NOMO-1 treated with dmso at 0.1 percent for 144 hours (cell line): ENCODE data around the gene CRIP3.

Source experiments
- DNase-seq: peaks from one replicate; lab custom pipeline; 2025; ENCODE audit not compliant: unreplicated experiment; lab: John Stamatoyannopoulos, UW

The CRIP3 gene

DNA sequence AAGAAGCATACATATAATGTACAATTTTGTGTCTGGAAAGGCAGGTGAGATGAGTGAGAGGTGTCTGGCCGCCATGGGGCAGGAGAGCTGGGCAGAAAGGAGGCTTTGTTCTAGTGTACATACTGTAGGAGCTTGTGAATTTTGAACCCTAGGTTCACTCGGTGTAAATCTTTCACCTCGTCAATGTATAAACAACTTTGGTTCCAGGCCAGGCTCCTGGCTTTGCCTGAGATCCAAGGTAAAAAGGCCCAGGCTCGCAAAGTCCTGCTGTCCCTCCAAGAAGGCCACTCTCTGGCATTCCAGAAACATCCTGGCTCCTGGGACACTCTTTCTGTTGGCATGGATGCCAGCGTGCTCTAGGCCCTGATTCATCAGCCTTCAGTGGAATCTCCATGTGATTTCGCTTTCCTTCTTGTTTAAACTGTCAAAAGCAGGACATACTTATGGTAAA is 17.7 kb downstream of the CRIP3 start:
- no peak for DNase-seq

DNA sequence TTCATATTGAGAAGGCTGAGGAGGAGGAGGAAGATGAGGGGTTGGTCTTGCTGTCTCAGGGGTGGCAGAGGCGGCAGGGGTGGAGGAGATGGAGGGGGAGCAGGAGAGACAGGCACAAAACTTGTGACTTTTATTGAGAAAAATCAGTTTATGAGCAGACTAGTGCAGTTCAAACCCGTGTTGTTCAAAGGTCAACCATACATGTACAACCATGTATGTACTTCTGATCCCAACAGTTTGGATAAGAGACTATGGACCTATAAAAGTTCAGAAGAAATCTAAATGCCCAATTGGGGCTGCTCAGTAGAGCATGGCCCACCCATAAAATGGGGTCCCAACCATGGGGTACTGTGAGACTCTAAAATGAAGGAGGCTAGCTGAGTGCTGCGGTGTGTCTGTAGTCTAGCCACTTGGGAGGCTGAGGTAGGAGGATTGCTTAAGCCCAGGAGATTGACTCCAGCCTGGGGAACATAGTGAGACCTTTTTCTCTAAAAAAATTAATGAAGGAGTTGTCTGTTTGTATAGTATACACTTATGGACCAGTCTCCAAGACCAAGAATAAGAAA is 18.2 kb downstream of the CRIP3 start:
- DNase-seq, result no peak

DNA sequence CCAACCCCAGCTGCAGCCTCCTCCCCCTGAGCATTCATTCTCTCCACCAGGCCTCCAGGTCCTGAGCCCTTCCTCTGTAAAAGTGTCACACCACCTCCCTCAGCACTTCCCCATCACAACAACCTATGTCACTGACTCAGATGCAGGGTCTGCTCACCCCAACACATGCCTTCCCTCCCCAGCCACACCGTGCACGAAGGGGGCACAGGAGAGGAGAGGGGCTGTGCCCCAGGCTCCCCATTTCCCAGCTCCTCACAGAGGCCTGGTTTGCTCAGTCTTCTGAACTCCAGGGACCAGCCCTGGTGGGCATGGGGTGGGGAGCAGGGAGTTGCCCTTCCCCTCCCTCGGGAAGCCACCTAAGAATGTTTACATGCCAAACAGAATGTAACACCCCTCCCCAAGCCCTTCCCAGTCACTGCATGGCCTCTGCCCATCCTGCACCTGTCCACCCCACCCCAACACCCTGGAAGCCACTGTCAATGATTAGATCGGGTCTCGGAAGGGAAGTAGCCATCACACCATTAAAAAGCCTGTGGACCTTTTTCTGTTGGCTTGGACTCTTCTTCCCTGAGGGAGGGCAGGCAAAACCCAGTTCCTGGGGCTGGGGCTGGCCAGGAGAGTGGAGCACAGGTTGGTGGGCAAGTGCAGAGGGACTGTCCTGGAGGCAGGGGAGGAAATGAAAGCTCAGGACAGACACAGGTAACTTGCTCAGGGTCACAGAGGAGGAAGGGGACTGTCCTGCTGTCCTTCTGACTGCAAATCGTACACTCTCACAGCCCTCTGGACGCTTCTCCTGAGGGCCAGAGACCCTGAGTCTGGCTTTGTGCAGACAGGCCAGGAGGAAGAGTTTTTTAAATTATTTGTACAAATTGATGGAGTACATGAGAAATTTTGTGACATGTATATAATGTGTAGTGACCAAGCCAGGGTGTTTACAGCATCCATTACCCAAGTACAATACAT is 20.6 kb downstream of the CRIP3 start:
- DNase-seq, result no peak

DNA sequence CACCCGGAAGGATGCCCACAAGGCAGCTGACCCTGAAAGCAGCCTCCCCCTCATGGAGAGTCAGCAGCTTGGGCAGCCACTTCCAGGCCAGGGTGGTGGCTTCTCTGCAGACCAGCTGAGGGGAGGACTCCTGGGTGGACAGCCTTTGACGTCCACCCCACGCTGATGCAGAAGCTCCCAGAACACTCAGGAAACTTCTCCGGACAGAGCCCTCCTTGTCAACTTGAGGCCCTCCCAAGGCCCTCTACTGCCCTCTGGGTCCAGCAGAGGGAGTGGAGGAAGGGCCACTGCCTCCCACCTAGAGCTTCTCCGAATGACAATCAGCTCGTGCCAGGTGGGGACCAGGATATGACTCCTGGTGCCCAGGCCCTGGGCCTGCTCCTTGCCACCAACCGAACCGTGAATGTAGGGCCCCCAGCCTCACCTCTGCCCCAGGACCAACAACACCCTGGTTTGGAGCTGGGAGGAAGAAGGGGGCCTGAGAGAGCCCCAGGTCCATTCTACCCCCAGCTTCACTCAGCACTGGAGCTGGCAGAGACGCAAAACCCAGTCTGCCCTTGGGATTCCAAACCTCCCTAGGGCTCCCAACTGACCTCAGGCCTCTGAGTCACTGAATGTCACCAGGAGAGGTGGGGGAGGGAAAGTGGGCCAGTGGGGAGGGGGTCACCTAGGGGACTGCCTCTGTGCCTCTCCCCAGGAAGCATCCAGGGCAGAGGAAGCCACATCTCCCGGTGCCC is 21.5 kb downstream of the CRIP3 start:
- no peak for DNase-seq

DNA sequence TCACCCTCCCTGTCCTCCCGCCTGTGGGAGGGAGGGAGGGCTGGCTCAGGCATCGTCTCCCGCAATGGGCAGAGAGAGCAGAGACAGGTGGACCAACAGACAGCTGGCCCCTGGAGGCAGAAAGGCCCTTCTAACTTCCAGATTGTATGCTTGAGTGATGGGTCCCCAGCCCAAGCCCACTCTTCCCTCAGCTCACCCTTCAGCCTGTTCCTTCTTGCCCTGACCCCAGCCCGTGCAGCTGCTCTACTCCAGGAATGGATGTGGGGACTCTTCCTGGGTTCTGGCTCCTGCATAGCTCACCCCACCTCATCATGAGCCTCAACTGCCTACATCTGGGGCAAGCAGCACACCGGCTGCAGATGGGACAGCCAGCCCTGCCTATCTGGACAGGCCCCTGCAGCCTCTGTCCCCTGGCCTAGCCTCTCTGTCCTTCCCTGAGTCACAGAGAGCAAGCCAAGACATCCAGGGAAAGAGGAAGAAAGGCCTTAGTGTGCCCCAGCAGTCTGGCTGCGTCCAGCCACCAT is 22.1 kb downstream of the CRIP3 start:
- no peak for DNase-seq

DNA sequence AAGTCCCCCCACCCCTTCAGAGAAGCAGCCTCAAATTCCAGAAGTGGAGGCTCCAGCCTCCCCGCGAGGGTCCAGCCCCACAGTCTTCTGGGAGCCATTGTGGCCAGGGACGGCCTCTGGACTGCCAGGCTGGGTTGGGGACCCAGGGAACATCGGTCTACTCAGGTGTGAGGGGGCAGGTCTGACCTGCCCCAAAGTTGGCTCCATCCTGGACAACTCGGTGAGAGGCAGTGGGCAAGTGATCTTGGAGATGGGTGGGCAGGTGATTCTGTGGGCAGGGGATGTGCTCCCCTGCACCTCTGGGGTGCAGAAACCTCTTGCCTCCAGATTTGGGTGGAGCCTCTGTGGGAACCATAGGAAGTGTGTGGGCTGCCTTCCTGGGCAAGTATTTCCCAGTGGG is 22.8 kb downstream of the CRIP3 start:
- DNase-seq, result no peak

DNA sequence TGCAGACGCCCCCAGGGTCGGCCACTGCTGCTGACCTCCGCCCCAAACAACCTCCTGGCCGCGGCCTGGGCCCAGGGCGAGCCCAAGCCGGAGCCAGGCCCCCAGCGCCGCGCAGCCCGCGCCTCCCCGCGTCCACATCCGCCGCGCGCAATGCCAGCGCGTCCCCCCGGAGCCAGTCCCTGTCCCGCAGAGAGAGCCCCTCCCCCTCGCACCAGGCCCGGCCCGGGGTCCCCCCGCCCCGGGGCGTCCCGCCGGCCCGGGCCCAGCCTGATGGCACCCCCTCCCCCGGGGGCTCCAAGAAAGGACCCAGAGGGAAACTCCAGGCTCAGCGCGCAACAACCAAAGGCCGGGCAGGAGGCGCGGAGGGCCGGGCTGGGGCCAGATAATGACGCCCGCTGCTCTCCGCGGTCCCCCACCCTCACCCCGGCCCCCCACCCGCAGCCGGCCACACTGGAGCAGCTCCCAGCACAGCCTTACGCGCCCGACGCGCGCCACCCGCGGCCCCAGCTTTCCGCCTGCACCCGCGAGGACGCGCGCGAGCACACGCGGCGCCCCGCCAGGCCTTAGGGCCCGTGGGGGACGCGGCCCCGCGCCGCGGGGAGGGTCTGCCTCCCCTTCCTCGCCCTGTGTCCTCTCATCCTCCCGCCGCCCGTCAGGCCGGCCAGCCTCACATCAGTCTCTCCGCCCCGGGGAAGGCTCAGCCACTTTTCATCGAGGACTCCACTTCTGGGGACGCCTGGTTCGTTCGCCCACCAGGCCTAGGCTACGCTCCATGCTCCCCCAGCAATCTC is 23.4 kb downstream of the CRIP3 start:
- no peak for DNase-seq

DNA sequence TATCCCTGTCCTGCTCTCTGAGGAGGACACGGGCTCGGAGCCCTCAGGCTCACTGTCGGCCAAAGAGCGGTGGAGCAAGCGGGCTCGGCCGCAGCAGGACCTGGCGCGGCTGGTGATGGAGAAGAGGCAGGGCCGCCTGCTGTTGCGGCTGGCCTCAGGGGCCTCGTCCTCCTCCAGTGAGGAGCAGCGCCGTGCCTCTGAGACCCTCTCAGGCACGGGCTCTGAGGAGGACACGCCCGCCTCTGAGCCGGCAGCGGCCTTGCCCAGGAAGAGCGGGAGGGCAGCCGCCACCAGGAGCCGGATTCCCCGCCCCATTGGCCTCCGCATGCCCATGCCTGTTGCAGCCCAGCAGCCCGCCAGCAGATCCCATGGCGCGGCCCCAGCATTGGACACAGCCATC is 24.7 kb downstream of the CRIP3 start:
- DNase-seq, result no peak

DNA sequence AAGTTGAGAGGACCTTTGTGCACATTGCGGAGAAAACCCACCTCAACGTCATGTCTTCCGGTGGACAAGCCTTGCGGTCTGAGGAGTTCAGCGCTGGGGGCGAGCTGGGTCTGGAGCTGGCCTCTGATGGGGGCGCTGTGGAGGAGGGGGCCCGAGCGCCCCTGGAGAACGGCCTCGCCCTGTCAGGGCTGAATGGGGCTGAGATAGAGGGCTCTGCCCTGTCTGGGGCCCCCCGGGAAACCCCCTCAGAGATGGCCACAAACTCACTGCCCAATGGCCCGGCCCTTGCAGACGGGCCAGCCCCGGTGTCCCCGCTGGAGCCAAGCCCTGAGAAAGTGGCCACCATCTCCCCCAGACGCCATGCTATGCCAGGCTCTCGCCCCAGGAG is 25.1 kb downstream of the CRIP3 start:
- DNase-seq, result no peak

DNA sequence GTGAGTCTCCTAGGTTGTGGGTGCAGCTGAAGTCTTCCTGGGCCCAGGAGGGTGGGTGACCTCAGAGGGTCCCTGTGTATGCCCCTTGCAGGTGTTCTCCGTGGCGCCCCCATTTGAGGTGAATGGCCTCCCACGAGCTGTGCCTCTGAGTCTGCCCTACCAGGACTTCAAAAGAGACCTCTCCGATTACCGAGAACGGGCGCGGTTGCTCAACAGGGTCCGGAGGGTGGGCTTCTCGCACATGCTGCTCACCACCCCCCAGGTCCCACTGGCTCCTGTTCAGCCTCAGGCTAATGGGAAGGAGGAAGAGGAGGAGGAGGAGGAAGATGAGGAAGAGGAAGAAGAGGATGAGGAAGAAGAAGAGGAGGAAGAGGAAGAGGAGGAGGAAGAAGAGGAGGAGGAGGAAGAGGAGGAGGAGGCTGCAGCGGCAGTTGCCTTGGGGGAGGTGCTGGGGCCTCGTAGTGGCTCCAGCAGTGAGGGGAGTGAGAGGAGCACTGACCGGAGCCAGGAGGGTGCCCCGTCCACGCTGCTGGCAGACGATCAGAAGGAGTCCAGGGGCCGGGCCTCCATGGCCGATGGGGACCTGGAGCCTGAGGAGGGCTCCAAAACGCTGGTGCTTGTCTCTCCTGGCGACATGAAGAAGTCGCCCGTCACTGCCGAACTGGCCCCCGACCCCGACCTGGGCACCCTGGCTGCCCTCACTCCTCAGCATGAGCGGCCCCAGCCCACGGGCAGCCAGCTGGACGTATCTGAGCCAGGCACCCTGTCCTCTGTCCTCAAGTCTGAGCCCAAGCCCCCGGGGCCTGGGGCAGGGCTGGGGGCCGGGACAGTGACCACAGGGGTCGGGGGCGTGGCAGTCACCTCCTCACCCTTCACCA is 25.8 kb downstream of the CRIP3 start:
- DNase-seq, result no peak

DNA sequence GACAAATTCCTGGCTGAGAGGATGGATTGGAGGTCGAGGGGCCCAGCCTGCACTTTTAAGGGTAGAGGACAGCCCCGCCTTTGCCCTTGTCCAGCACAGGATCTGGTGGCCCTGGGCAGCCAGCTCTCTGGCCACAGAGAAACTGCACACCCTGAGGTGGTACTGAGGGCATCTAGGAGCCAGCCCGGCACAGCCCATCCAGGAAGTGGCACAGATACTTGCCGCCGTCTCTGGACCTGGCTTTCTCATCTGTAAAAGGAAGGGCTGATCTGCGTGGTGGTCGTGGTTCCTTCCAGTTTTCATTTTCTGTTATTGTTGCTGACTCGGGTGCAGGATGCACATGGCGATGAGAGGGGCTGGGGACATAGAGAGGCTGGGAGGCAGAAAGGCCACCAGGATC is 26.6 kb downstream of the CRIP3 start:
- no peak for DNase-seq

DNA sequence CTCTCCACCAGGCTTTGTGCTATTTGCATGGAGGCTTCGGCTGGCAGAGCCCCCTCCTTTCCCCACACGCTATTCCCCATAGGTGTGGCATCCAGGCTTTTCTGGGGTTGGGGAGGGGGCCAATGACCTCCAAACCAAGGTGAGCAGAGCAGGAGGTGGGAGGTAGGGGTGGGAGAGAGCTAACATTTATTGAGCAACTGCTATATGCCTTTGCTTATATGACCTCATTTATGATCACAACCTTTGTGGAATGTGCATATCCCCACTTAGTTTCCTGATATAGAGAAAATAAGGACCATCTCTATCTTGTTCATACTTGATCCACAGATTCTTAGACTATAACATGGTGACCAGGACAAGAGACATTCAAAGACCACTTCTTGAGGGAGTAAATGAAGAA is 28.4 kb downstream of the CRIP3 start:
- no peak for DNase-seq

DNA sequence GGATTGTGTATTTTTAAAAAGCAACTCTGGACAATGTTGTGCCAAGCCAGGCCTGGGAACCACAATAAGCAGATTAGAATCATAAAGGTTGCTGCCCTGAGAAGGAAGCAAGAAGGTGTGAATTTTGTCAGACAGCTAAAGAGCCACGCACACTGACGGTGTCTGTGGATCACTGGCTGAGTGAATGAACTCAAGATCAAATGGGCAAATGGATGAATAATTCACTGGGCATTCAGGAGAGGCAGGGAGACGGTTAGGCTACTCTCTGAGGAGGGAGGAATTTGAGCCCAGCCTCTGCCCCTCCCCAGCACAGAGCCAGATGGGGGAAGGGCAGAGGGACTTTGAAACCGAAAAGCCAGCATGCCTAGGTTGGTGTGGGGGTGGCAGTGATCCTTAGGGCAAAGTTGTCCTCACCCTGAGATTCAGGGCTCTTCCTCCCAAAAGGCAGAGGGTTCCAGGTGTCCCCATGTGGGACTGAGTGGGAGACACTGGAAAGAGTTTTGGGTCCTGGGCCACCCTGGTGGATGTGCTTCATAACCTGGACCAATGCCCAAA is 30.0 kb downstream of the CRIP3 start:
- no peak for DNase-seq

DNA sequence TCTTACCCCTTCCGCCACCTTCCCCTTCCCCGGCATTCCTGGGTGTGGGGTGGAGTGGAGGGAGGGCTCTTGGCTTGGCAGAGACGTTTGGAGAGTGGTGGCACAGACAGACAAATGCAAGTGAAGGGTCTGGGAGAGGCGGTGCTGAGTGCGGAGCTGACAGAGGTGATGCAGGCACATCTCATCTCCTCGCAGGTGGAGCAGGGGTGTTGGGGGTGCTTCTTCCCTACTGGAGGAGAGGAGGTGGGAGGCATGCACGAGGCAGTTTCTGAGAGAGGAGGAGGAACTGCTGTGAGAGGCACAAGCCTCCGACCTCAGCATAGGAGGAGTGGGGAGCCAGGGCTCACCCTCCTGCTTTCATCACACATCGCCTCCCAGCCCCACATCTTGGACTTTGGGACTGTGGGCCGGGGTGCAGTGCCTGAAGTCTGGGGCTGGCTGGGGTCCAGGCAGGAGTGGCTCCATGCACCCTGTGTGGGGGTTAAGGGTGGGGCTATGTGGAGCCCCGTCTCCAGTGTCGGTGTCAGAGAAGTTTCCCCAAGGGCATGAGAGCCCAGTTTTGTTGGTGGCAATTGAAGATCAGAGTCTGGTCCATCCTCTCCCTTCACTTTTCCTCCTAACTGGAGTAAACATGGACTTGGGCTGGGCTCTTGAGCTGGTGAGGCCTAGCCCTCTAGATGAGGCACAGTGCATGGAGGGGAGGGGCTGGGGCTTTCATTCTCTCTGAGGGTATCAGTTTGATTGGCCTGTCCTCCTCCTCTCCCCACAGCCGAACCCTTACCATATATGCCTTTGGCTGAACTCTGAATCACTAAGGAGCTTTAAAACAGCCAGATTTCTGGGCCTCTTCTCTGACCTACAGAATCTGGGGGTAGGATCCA is 30.7 kb downstream of the CRIP3 start:
- no peak for DNase-seq

DNA sequence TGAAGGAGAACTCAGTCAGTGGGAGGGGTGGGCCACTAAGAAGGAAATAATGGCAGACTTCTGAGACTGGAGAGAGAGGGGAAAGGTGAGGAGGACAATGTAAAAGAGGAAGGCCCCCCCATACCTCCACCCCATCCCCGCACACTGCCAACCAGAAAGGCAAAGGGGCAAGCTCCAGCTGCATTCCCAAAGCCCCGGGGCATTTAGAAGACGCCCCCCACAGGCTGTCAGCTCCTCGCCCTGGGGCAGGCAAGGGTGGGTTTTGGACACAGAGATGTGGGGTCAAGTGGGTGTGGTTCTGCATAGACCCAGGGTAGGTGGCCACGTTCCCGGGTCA is 31.4 kb downstream of the CRIP3 start:
- DNase-seq, result no peak

DNA sequence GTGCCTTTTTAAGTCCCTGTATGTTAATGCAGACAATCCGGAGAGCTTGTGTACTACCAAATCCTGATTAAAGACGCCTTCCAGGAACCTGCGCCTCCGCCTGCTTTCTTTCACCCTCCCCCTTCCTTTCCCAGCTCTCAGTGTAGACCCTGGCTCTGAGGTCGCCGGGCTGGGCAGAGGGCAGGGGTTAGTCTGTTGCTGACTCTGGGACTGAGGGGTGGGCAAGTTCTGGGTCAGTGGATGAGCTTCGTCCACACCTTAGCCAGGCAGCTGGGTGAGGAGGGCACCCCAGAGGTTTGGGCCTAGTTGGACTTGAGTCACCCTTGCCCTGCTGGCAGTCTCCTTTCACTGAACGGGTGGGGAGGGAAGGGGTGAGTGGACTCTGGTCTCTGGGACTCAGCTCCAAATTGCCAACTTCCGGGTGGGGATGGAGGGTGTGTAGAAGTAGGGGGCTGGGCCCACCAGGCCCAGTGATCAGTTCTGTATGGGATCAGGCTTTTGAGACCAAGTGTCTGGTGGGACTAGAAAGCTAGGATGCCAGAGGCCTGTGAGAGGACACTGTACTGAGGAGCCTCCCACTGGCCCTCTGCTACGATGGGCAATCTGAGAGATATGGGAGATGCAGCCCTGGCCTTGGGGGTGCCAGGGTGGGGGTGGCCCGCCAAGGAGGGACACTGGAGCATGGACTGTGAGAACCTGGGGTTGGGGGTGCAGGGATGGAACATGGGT is 31.9 kb downstream of the CRIP3 start:
- no peak for DNase-seq

DNA sequence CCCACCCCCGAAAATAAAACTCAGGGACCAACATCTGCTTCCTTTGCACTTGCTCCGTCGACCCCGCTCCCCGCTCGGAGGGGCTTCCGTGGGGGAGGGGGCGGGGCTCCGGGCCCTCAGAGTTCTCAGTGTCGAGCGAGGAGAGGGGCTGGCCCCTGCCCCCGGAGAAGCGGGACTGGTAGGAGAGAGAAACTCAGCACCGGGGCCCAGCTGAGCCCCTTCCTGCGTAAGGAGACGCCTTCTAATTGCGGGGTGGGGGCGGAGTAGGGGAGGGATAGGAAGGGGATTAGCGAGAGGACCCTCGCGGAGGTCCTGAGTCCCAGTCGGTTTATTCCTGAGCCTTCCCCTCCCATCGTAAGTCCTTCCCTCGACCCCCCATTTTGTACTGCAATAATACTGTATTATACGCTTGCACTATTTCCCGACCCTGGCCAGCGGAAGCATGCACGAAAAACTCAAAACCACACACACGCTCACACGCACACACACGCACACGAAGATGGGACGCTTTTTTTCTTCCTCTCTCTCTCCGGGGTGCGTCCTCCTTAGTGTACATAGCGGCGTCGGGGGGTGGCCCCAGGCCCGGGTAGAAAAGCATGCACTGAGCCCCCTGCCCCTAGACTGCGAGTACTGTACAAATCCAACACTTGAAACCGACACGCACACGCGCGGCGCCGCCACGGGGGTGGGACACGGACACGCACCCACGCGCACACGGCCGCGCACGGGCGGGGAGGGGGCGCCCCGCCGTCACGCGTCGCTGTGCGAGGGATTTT is 32.6 kb downstream of the CRIP3 start:
- DNase-seq, result no peak
